ENCODE data around the gene HYAL4. TPM values are rescaled to one million over a fixed set of nuclear protein-coding genes. Genes with fewer than 3 reads are reported as not detected.
A peak's percentile ranks its signal among the peaks of the same experiment; 100 is the strongest.

The HYAL4 gene
- total RNA-seq, 6 experiments from 2014 or later = not detected

- intact Hi-C loops (cut with DNase I) = no loop called here
- DNase-seq (no peak), ATAC-seq (no peak)
- no peaks in the 10 kb centered on the region for H3K9me3 ChIP-seq
- H3K4me1 ChIP-seq = peaks cover 0 to 8% (median 0%) of the 10 kb centered on the region in 4 donors
- no peak overlapping the region for H3K27ac ChIP-seq
- H3K36me3 ChIP-seq = no peaks in the 10 kb centered on the region
- no peak overlapping the region for H3K4me3 ChIP-seq
- no peak for TF ChIP-seq CTCF (IDR thresholded peaks at IDR 0.05)
- no peak for TF ChIP-seq POLR2A (IDR thresholded peaks at IDR 0.05)
- no peaks in the 10 kb centered on the region for H3K27me3 ChIP-seq
- 70% methylated on average over 1 of the region's 1 CpG for WGBS (ENCODE audit: insufficient coverage, low coverage, low lambda C conversion rate, missing lambda C conversion rate)
Observed at GRCh38 chr7:123821320-123821719, 23.6 kb upstream of the HYAL4 start.

GRCh38 chr7:123823898-123824753 is 20.8 kb upstream of the HYAL4 start:
- Histone ChIP-seq H3K4me1 (peaks cover 0 to 8% (median 0%) of the 10 kb centered on the region in 4 donors), H3K27me3 (no peaks in the 10 kb centered on the region), H3K9me3 (no peaks in the 10 kb centered on the region), H3K36me3 (no peaks in the 10 kb centered on the region), H3K4me3 (no peak overlapping the region), H3K27ac (no peak overlapping the region)
- DNase-seq (no peak), ATAC-seq (no peak)
- TF ChIP-seq POLR2A (IDR thresholded peaks at IDR 0.05) (no peak), CTCF (IDR thresholded peaks at IDR 0.05) (no peak)
- intact Hi-C loops (cut with DNase I) = no loop called here
- WGBS (ENCODE audit: insufficient coverage, low coverage, low lambda C conversion rate, missing lambda C conversion rate) = 64% methylated on average over 3 of the region's 3 CpGs

- intact Hi-C loops (cut with DNase I) = no loop called here
- 11% methylated on average over 1 of the region's 1 CpG for WGBS (ENCODE audit: insufficient coverage, low coverage, low lambda C conversion rate, missing lambda C conversion rate)
- peak; percentile 98 to 100 (median 100) for ATAC-seq
- TF ChIP-seq CTCF (IDR thresholded peaks at IDR 0.05) = no peak
- no peak for TF ChIP-seq POLR2A (IDR thresholded peaks at IDR 0.05)
- H3K9me3 ChIP-seq = no peaks in the 10 kb centered on the region
- DNase-seq = peak in 1 of 3 donors; percentile 23
- H3K36me3 ChIP-seq = no peaks in the 10 kb centered on the region
- peaks cover 0 to 8% (median 0%) of the 10 kb centered on the region in 4 donors for H3K4me1 ChIP-seq
- H3K27me3 ChIP-seq = no peaks in the 10 kb centered on the region
- H3K27ac ChIP-seq = no peak overlapping the region
- no peak overlapping the region for H3K4me3 ChIP-seq
Observed at GRCh38 chr7:123824754-123825067, 20.3 kb upstream of the HYAL4 start.

- intact Hi-C loops (cut with DNase I) = no loop called here
- Histone ChIP-seq H3K27ac (no peak overlapping the region), H3K4me3 (no peak overlapping the region), H3K27me3 (no peaks in the 10 kb centered on the region), H3K9me3 (no peaks in the 10 kb centered on the region), H3K4me1 (peaks cover 0 to 8% (median 0%) of the 10 kb centered on the region in 4 donors), H3K36me3 (no peaks in the 10 kb centered on the region)
- DNase-seq = no peak
- ATAC-seq = no peak
- WGBS (ENCODE audit: insufficient coverage, low coverage, low lambda C conversion rate, missing lambda C conversion rate) = 58% methylated on average over 2 of the region's 2 CpGs
- no peak for TF ChIP-seq CTCF (IDR thresholded peaks at IDR 0.05)
- no peak for TF ChIP-seq POLR2A (IDR thresholded peaks at IDR 0.05)
Observed at GRCh38 chr7:123828805-123829204, 16.2 kb upstream of the HYAL4 start.
